NK-92 (cell line): ENCODE measurements around the gene OPTC.
"Not testable (repeated sequence)": the region's sequence is repeated elsewhere in the genome, so short reads cannot be mapped to it uniquely, and the experiment has no call there.

Source experiments
- DNase-seq: peaks from one replicate; lab custom pipeline; 2025; ENCODE audit not compliant: unreplicated experiment; lab: John Stamatoyannopoulos, UW

The OPTC gene

GRCh38 chr1:203493901-203494300, at the start of gene OPTC:
OPTC (plus strand) TSS chr1:203494153; CDS start chr1:203496006, 1,853 bp downstream.
- no peak for DNase-seq

GRCh38 chr1:203444171-203444576, 49.8 kb upstream of the OPTC start:
- no peak for DNase-seq

GRCh38 chr1:203447151-203447550, 46.8 kb upstream of the OPTC start:
- DNase-seq = no peak

- not testable (repeated sequence) for DNase-seq
Measured at GRCh38 chr1:203447598-203447997, 46.4 kb upstream of the OPTC start.

GRCh38 chr1:203448521-203449061, 45.4 kb upstream of the OPTC start:
- DNase-seq = no peak

GRCh38 chr1:203450001-203450400, 44.0 kb upstream of the OPTC start:
- no peak for DNase-seq

- no peak for DNase-seq
Measured at GRCh38 chr1:203450479-203451149, 43.3 kb upstream of the OPTC start.

GRCh38 chr1:203451836-203452784, 41.8 kb upstream of the OPTC start:
- DNase-seq = no peak

GRCh38 chr1:203453016-203453415, 40.9 kb upstream of the OPTC start:
- no peak for DNase-seq

- no peak for DNase-seq
Measured at GRCh38 chr1:203453616-203454015, 40.3 kb upstream of the OPTC start.

GRCh38 chr1:203454986-203455471, 38.9 kb upstream of the OPTC start:
- DNase-seq = no peak

- no peak for DNase-seq
Measured at GRCh38 chr1:203455706-203456105, 38.2 kb upstream of the OPTC start.

- DNase-seq = no peak
Measured at GRCh38 chr1:203456577-203456976, 37.4 kb upstream of the OPTC start.

GRCh38 chr1:203458078-203458477, 35.9 kb upstream of the OPTC start:
- DNase-seq = no peak

GRCh38 chr1:203459671-203460201, 34.2 kb upstream of the OPTC start:
- no peak for DNase-seq

GRCh38 chr1:203461717-203462116, 32.2 kb upstream of the OPTC start:
- no peak for DNase-seq

GRCh38 chr1:203462143-203462542, 31.8 kb upstream of the OPTC start:
- DNase-seq = no peak

- DNase-seq = no peak
Measured at GRCh38 chr1:203462878-203463277, 31.1 kb upstream of the OPTC start.

- DNase-seq = no peak
Measured at GRCh38 chr1:203463469-203464062, 30.4 kb upstream of the OPTC start.

- DNase-seq = no peak
Measured at GRCh38 chr1:203464226-203464625, 29.7 kb upstream of the OPTC start.

- DNase-seq = no peak
Measured at GRCh38 chr1:203464743-203465142, 29.2 kb upstream of the OPTC start.
